Measurements from ENCODE around the gene AGL. TPM values are rescaled to one million over a fixed set of nuclear protein-coding genes. Genes with fewer than 3 reads are reported as not detected.

The AGL gene
- total and polyA plus RNA-seq, 11 donors: 18.1 to 70.4 (median 49.8) TPM

DNA sequence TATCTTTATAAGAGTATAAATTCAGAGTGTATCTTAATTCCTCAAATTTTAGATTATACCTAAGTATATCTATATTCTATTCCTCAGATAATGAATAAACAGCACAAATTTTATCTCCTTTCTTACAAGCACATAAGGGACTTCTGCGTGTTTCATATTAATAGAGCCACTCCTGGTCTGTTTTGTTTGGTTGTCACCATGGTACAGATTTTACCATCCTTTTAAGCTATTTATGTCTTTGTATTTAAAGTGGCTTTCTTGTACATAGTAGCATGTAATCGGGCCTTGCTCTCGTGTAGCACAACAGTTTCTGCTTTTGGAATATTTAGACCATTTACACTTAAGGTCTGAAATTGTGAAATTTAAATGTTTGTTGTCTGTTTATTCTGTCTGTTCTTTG is 67.1 kb downstream of the AGL start:
- TF ChIP-seq, protein P1, sequence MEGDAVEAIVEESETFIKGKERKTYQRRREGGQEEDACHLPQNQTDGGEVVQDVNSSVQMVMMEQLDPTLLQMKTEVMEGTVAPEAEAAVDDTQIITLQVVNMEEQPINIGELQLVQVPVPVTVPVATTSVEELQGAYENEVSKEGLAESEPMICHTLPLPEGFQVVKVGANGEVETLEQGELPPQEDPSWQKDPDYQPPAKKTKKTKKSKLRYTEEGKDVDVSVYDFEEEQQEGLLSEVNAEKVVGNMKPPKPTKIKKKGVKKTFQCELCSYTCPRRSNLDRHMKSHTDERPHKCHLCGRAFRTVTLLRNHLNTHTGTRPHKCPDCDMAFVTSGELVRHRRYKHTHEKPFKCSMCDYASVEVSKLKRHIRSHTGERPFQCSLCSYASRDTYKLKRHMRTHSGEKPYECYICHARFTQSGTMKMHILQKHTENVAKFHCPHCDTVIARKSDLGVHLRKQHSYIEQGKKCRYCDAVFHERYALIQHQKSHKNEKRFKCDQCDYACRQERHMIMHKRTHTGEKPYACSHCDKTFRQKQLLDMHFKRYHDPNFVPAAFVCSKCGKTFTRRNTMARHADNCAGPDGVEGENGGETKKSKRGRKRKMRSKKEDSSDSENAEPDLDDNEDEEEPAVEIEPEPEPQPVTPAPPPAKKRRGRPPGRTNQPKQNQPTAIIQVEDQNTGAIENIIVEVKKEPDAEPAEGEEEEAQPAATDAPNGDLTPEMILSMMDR (IDR thresholded peaks at IDR 0.05): no peak
- no peak for TF ChIP-seq POLR2A (IDR thresholded peaks at IDR 0.05)
- 47 to 61% (median 52%) methylated on average over 3 of the region's 3 CpGs for WGBS, 4 donors
- peaks cover 0 to 14% (median 0%) of the 10 kb centered on the region in 12 donors for H3K4me1 ChIP-seq
- intact Hi-C loops (cut with DNase I): no loop called here
- H3K27ac ChIP-seq: peak overlapping the region in 5 of 12 donors; percentile 13 to 58 (median 39)
- no peaks in the 10 kb centered on the region for H3K9me3 ChIP-seq
- H3K27me3 ChIP-seq: no peaks in the 10 kb centered on the region
- peaks cover 0 to 84% (median 42%) of the 10 kb centered on the region in 9 donors for H3K36me3 ChIP-seq
- ATAC-seq (peak; percentile 62 to 83 (median 76)), DNase-seq (no peak)
- peak overlapping the region in 1 of 12 donors; percentile 37 for H3K4me3 ChIP-seq

DNA sequence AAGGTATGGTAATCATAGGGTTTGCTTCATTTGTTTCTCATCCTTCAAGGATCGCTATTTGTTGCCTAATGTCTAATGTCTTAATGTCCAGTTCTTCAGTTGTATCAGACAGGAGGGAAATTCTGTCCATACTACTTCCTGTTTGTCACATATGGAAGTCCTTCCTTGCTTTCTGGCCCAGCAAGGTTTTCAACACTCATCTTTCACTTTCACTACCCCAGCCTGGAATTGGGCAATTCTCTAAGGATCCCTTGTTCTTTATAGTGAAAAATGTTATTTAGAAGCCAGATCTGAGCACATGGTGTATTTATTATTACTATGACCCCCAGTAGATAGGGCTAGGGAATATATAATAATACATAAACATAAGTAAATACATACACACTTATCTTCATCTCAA is 69.1 kb downstream of the AGL start:
- no peak for TF ChIP-seq POLR2A (IDR thresholded peaks at IDR 0.05)
- TF ChIP-seq, protein P1 (IDR thresholded peaks at IDR 0.05): no peak
- H3K27ac ChIP-seq: peak overlapping the region in 1 of 12 donors; percentile 54
- DNase-seq: no peak
- no peaks in the 10 kb centered on the region for H3K9me3 ChIP-seq
- peaks cover 0 to 14% (median 0%) of the 10 kb centered on the region in 12 donors for H3K4me1 ChIP-seq
- 65 to 86% (median 72%) methylated on average over 1 of the region's 1 CpG for WGBS, 4 donors
- H3K36me3 ChIP-seq: peaks cover 0 to 77% (median 25%) of the 10 kb centered on the region in 9 donors
- H3K27me3 ChIP-seq: no peaks in the 10 kb centered on the region
- intact Hi-C loops (cut with DNase I): no loop called here
- H3K4me3 ChIP-seq: no peak overlapping the region
- ATAC-seq: peak in 1 of 4 donors; percentile 34

DNA sequence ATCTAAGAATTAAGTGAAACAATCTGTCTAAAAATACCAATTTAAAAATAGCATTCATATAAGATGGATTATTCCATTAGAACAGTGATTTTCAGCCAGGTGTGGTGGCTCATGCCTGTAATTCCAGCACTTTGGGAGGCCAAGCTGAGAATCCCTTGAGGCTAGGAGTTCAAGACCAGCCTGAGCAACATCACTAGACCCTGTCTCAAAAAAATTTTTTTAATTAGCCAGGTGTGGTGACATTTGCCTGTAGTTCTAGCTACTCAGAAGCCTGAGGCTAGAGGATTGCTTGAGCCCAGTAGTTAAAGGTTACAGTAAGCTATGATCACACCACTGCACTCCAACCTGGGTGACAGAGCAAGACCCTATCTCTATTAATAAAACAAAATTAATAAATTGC is 84.6 kb downstream of the AGL start:
- H3K4me3 ChIP-seq: no peak overlapping the region
- TF ChIP-seq, protein P1 (IDR thresholded peaks at IDR 0.05): no peak
- TF ChIP-seq POLR2A (IDR thresholded peaks at IDR 0.05): no peak
- H3K9me3 ChIP-seq: no peaks in the 10 kb centered on the region
- no peak overlapping the region for H3K27ac ChIP-seq
- intact Hi-C loops (cut with DNase I): no loop called here
- DNase-seq: no peak
- no peak for ATAC-seq
- no peaks in the 10 kb centered on the region for H3K27me3 ChIP-seq
- no peaks in the 10 kb centered on the region for H3K4me1 ChIP-seq
- no peaks in the 10 kb centered on the region for H3K36me3 ChIP-seq

DNA sequence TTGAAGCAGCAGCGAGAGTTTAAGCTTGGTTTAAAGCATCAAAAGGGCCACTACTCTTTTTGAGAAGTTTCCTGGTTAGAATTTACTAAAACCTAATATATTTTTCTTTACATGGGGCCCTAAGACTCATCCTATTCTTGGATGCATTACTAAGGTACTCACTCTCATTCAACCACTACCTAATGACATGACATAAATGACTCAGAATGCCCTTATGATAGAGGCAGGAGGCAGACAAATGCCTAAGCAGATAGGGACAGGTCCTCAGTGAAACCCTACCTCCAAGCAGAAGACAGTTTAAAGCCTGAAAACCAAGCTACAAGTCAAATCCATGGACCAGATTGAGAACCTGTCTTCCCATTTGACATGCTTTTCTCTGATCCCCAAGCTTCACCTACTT is 85.4 kb downstream of the AGL start:
- H3K27me3 ChIP-seq: no peaks in the 10 kb centered on the region
- no peak for ATAC-seq
- TF ChIP-seq, protein P1 (IDR thresholded peaks at IDR 0.05): no peak
- no peak for TF ChIP-seq POLR2A (IDR thresholded peaks at IDR 0.05)
- no peaks in the 10 kb centered on the region for H3K36me3 ChIP-seq
- no peaks in the 10 kb centered on the region for H3K4me1 ChIP-seq
- H3K4me3 ChIP-seq: no peak overlapping the region
- intact Hi-C loops (cut with DNase I): no loop called here
- no peak for DNase-seq
- H3K9me3 ChIP-seq: no peaks in the 10 kb centered on the region
- no peak overlapping the region for H3K27ac ChIP-seq
- 77 to 95% (median 91%) methylated on average over 1 of the region's 1 CpG for WGBS, 4 donors
